Small intestine (tissue), 7 donors: ENCODE data around the gene ABCC1. TPM values are rescaled to one million over a fixed set of nuclear protein-coding genes. Genes with fewer than 3 reads are reported as not detected.
"Not testable (repeated sequence)": the region's sequence is repeated elsewhere in the genome, so short reads cannot be mapped to it uniquely, and the experiment has no call there.

Experiments used
- DNase-seq, 2 donors: peaks; one replicate each; pipeline versions ENCODE4 v3.0.0 to v3.0.0-alpha.2; 2013
- FAIRE-seq: peaks from 2 replicates; lab custom pipeline; 2012; peaks lifted over from hg19 to GRCh38; lab: Jason Lieb, UNC
- H3K27ac ChIP-seq, 3 donors: one replicate each; pipeline ENCODE4 v1.5.1; 2013; ENCODE audit warnings: low read length in 2 of 3, mild to moderate bottlenecking in 2 of 3, control low read depth in 1 of 3, inconsistent platforms in 1 of 3, low read depth in 1 of 3, moderate library complexity in 1 of 3
- H3K27me3 ChIP-seq, 3 donors: one replicate each; pipeline ENCODE4 v1.6.1; 2013; ENCODE audit warnings: low read length in 3 of 3, inconsistent platforms in 1 of 3; ENCODE audit not compliant: control insufficient read depth in 3 of 3, insufficient read depth in 3 of 3
- H3K36me3 ChIP-seq, 3 donors: one replicate each; pipeline ENCODE4 v1.6.1; 2013; ENCODE audit warnings: low read length in 3 of 3, inconsistent platforms in 1 of 3, low read depth in 1 of 3, mild to moderate bottlenecking in 1 of 3, moderate library complexity in 1 of 3; ENCODE audit not compliant: control insufficient read depth in 3 of 3, insufficient read depth in 2 of 3
- H3K4me1 ChIP-seq, 3 donors: one replicate each; pipeline ENCODE4 v1.6.1; 2013; ENCODE audit warnings: low read length in 2 of 3, inconsistent platforms in 1 of 3, low read depth in 1 of 3, mild to moderate bottlenecking in 1 of 3, moderate library complexity in 1 of 3; ENCODE audit not compliant: control insufficient read depth in 3 of 3, insufficient read depth in 2 of 3
- H3K4me3 ChIP-seq, 3 donors: one replicate each; pipeline ENCODE4 v1.5.1; 2013; ENCODE audit warnings: low read length in 3 of 3, control low read depth in 1 of 3, inconsistent platforms in 1 of 3, low read depth in 1 of 3, mild to moderate bottlenecking in 1 of 3, moderate library complexity in 1 of 3
- H3K9me3 ChIP-seq, 2 donors: one replicate each; pipeline ENCODE4 v1.6.1; 2013; ENCODE audit warnings: low read depth in 1 of 2, low read length in 1 of 2; ENCODE audit not compliant: control insufficient read depth in 2 of 2, insufficient read depth in 1 of 2
- WGBS, 3 donors: extraction: QIAGEN DNeasy Blood & Tissue Kit; methylation state at CpG; one replicate each; pipeline ENCODE4 v1.1.7; 2013; 5-methylcytosine and 5-hydroxymethylcytosine counted together
- polyA plus RNA-seq, 4 donors: library from polyadenylated mRNA; stranded (reverse) in 3 of 4; unstranded in 1 of 4; fragments of 200-250 nt in 3 of 4; fragments of 120-200 nt in 1 of 4; gene quantifications; one replicate each; pipeline versions ENCODE4 v1.2.1 to v1.2.3, GENCODE V29; 2013
- donor health status: healthy with polysubstance abuse.
- donor health status: control.
- donor health status: control.
- donor health status: Bipolar disorder and iron deficiency.
- donor health status: healthy.

The ABCC1 gene
- polyA plus RNA-seq, 4 donors, result 0.54 to 12.4 (median 4.1) TPM

DNA sequence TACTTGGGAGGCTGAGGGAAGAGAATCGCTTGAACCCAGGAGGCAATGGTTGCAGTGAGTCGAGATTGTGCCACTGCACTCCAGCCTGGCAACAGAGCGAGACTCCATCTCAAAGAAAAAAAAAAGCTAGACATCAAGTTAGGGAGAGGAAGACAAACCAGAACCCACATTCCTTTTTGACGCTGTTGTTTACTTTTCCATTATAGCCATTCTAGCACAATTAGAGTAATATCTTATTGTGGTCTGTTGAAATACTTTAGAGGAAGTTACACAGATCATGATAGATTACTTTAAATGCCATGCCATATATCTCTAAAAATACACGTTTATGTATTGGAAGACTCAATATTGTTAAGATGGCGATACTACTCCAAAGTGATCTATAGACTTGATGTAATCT is 16.5 kb upstream of the ABCC1 start:
- 68 to 84% (median 82%) methylated on average over 6 of the region's 6 CpGs for WGBS, 3 donors
- Histone ChIP-seq H3K4me3 (no peak overlapping the region), H3K9me3 (no peaks in the 10 kb centered on the region), H3K36me3 (no peaks in the 10 kb centered on the region), H3K27ac (no peak overlapping the region), H3K27me3 (no peaks in the 10 kb centered on the region), H3K4me1 (no peaks in the 10 kb centered on the region)
- DNase-seq (no peak), FAIRE-seq (no peak)

DNA sequence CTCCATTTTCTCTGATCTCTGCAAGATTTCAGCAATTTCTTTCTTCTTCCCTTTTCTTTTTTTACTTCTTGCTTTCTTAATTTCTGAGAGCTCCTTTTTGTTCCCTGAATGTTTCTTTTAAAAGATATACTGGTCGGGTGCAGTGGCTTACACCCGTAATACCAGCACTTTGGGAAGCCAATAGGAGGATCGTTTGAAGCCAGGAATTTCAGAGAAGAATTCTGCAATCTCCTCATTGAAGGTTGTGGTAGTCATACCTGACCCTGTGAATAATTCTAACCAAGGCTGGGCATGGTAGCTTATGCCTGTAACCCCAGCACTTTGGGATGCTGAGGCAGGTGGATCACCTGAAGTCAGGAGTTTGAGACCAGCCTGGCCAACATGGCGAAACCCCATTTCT is 15.6 kb upstream of the ABCC1 start:
- Histone ChIP-seq H3K4me1 (no peaks in the 10 kb centered on the region), H3K27me3 (no peaks in the 10 kb centered on the region), H3K27ac (no peak overlapping the region), H3K9me3 (no peaks in the 10 kb centered on the region), H3K36me3 (no peaks in the 10 kb centered on the region), H3K4me3 (no peak overlapping the region)
- 86 to 89% (median 88%) methylated on average over 4 of the region's 4 CpGs for WGBS, 3 donors
- no peak for FAIRE-seq
- no peak for DNase-seq

DNA sequence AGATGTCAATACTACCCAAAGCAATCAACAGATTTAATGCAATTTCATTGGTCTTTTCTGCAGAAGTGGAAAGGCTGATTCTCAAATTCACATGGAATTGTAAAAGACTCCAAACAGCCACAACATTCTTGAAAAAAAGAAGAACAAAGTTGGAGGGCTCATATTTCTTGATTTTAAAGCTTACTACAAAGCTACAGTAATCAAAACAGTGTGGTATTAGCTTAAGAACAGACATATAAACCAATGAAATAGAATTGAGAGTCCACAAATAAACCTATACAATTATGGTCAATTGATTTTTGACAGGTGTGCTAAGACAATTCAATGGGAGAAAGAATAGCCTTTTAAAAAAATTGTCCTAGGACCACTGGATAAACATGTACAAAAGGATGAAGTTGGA is 14.4 kb upstream of the ABCC1 start:
- DNase-seq (no peak), FAIRE-seq (no peak)
- H3K27ac ChIP-seq, result no peak overlapping the region
- H3K27me3 ChIP-seq, result no peaks in the 10 kb centered on the region
- H3K4me1 ChIP-seq, result no peaks in the 10 kb centered on the region
- H3K4me3 ChIP-seq, result no peak overlapping the region
- H3K36me3 ChIP-seq, result no peaks in the 10 kb centered on the region
- H3K9me3 ChIP-seq, result no peaks in the 10 kb centered on the region

DNA sequence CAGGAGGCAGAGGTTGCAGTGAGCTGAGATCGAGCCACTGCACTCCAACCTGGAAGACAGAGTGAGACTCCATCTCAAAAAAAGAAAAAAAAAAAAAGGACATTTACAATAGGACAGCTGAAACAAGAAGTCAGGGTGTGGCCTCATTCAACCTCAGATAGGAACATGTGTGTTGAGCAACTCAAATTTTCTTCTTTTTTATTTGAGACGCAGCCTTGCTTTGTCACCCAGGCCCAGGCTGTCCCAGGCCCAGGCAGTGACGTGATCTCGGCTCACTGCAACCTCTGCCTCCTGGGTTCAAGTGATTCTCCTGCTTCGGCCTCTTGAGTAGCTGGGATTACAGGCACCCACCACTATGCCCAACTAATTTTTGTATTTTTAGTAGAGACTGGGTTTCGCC is 12.6 kb upstream of the ABCC1 start:
- not testable (repeated sequence) for FAIRE-seq, H3K9me3 ChIP-seq, DNase-seq, H3K4me1 ChIP-seq, H3K36me3 ChIP-seq, H3K27ac ChIP-seq, H3K27me3 ChIP-seq, H3K4me3 ChIP-seq
- WGBS, 3 donors, result 86 to 94% (median 94%) methylated on average over 6 of the region's 6 CpGs

DNA sequence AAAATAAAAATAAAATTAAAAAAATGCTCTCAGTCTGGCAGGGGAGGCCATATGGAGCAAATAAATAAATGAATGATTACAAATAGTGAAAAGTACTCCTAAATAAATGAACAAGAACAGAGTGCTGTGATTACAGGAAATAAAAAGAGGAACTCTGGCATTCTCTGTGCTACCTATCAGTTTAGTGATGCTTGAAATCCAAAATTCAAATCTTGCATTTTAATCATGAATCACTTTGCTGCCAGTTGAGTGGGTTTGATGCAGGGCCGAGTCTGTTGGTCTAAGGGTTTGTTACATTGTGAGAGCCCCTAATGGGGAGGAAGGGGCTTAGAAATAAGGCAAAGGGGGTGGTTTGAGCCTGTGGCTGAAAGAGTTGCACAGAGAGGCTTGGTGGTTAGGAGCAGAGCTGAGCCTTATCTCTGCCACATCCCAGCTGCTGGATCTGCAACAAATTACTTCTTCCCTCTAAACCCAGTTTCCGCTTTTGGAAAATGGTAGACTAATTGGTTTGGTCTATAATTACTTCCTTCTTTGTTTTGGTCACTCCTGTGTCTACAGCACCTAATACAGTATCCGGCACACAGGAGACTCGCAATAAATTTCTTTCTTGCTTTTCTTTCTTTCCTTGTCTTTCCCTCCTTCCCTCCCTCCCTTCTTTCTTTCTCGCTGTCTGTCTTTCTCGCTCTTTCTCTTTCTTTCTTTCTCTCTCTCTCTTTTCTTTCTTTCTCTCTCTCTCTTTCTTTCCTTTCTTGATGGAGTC is 6.3 kb upstream of the ABCC1 start:
- WGBS, 3 donors, result 81 to 91% (median 81%) methylated on average over 6 of the region's 6 CpGs
- FAIRE-seq, result no peak
- H3K9me3 ChIP-seq, result no peaks in the 10 kb centered on the region

GRCh38 chr16:15946257-15947044 is 3.0 kb upstream of the ABCC1 start:
- H3K36me3 ChIP-seq, result no peaks in the 10 kb centered on the region
- FAIRE-seq (no peak), DNase-seq (no peak)
- H3K27me3 ChIP-seq, result no peaks in the 10 kb centered on the region
- no peak overlapping the region for H3K4me3 ChIP-seq
- H3K27ac ChIP-seq, result peak overlapping the region in 1 of 3 donors; percentile 26
- 69 to 71% (median 70%) methylated on average over 10 of the region's 10 CpGs for WGBS, 3 donors
- H3K4me1 ChIP-seq, result peaks cover 0 to 5% (median 4%) of the 10 kb centered on the region in 3 donors
- no peaks in the 10 kb centered on the region for H3K9me3 ChIP-seq

More for the DNA sequence above, 6.3 kb upstream of the ABCC1 start:
- no peaks in the 10 kb centered on the region for H3K36me3 ChIP-seq
- DNase-seq, result no peak
- no peaks in the 10 kb centered on the region for H3K27me3 ChIP-seq
- no peak overlapping the region for H3K4me3 ChIP-seq
- no peaks in the 10 kb centered on the region for H3K4me1 ChIP-seq
- H3K27ac ChIP-seq, result no peak overlapping the region

- Histone ChIP-seq H3K9me3 (no peaks in the 10 kb centered on the region), H3K27me3 (no peaks in the 10 kb centered on the region), H3K4me3 (no peak overlapping the region), H3K4me1 (peaks cover 0 to 15% (median 4%) of the 10 kb centered on the region in 3 donors), H3K27ac (peak overlapping the region in 1 of 3 donors; percentile 18), H3K36me3 (no peaks in the 10 kb centered on the region)
- FAIRE-seq (no peak), DNase-seq (peak; percentile 34 to 44)
- WGBS, 3 donors, result 47 to 71% (median 68%) methylated on average over 4 of the region's 4 CpGs
Observed at GRCh38 chr16:15947983-15948509, 1.4 kb upstream of the ABCC1 start.

- Histone ChIP-seq H3K4me3 (peak overlapping the region; percentile 49 to 69 (median 54)), H3K4me1 (peaks cover 0 to 15% (median 4%) of the 10 kb centered on the region in 3 donors), H3K27ac (peak overlapping the region; percentile 33 to 84 (median 44)), H3K27me3 (no peaks in the 10 kb centered on the region), H3K9me3 (no peaks in the 10 kb centered on the region), H3K36me3 (no peaks in the 10 kb centered on the region)
- 37 to 54% (median 44%) methylated on average over 18 of the region's 18 CpGs for WGBS, 3 donors
- FAIRE-seq (no peak), DNase-seq (peak in 1 of 2 donors; percentile 55)
Observed at GRCh38 chr16:15948532-15949209, 745 bp upstream of the ABCC1 start.
